Stimulated activated CD4-positive, alpha-beta T cell treated with anti-CD3 and anti-CD28 coated beads, Interleukin-4, amount 100 ng/mL, for 24 hours (primary cell): ENCODE measurements around the gene ACTG1.

Experiments used
- DNase-seq: peaks from one replicate; pipeline ENCODE4 v3.0.0-alpha.2; 2020

The ACTG1 gene

GRCh38 chr17:81492202-81492601 lies 20.4 kb downstream of the ACTG1 start:
- no peak for DNase-seq

GRCh38 chr17:81491761-81492160 lies 20.8 kb downstream of the ACTG1 start:
- no peak for DNase-seq

GRCh38 chr17:81491181-81491581 lies 21.4 kb downstream of the ACTG1 start:
- DNase-seq, result no peak

DNA sequence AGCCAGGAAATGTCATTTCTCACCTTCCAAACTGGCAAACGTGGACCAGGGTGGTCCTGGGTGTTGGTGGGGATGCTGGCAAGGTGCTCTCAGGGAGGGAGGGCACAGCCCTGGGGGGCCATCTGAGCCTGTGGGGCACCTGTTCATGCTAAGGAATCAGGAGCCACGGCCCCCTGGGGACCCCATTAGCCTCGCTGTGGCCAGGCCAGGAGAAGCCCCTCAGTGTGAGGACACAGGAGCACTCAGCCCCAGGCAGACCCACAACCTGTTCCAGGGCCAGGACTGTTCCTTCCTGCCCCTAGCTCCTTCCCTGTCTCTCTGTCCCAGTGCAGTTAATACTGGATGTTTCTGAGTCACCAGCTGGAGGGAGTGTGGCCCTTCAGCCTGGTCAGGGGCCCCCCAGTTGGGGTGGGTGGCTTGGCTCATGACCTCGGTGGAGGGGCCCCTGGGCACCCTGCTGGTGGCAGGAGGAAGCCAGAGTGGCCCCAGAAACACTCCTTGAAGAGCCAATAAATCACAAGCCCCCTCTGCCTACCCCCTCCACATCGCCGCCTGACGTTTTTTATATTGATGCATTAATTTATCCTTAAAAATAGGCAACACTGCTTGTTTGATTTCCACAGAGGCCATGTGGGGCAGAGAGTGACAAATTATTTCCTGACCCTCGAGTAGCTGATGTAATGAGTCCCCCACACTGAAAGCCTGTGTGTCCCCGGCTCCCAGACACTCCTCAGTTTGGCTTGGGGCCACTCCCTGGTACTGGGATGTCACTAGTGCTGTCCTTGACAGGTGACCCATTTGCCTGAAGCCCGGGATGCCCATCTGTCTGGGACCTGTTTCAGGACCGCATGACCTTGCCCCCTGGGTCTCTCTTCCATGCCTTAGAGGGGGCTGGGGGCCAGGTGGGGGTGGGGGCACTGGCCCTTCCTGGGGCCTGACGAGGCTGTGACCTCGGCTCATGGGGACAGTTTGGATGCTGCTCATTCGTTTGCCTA lies 22.3 kb downstream of the ACTG1 start:
- no peak for DNase-seq

- DNase-seq, result no peak
These were observed 23.3 kb downstream of the ACTG1 start for GRCh38 chr17:81489012-81489997.

DNA sequence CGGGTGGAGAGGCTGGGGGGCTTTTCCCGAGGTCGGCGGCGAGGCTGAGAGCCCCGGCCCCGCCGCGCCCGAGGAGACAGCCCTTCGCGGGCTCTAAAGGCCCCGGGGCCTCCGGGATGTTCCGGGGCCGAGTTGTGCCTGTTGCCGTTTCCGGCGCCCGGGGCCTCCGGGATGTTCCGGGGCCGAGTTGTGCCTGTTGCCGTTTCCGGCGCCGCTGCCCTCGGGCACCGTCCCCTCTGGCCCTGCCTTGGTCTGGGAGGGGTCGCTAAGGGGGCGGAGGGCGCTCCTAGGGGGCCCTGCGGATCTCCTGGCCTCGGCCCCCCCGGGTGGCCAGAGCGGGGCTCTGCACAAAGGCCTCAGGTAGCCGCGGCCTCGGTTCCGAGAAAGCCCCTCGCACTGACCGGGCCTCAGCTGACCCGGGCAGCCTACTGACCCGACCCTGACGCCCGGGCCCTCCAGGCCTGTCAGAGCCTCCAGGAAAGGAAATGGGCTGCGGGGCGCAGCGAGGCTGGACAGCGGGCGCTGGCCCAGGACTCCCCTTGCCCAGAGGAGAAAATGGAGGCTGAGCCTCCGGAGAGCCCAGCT lies 24.2 kb downstream of the ACTG1 start:
- DNase-seq, result no peak

- peak; percentile 82 for DNase-seq
These were observed 24.9 kb downstream of the ACTG1 start for GRCh38 chr17:81487487-81488275.

- no peak for DNase-seq
These were observed 25.5 kb downstream of the ACTG1 start for GRCh38 chr17:81487089-81487486.

DNA sequence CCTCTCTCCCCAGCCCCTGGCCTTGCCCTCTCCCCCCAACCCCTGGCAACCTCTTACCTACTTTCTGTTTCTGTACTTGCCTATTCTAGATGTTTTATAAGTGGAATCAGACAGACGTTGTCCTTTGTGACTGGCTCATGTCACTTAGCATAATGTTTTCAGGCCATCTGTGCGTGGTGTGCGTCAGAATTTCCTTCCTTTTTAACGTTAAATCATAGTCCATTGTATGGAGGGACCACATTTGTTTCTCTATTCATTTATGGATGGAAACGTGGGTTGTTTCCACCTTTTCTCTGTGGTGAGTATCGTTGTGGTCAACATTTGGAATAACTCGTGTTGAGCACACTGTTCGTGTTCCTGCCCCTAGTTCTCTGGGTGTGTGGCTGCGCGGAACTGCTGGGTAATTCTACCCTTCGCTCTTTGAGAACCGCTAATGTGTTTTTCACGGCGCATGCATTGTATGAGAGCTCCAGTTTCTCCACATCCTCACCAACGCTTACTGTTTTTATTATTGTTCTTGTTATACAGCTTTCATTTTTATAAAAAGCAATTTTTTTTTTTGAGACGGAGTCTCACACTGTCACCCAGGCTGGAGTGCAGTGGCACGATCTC lies 26.3 kb downstream of the ACTG1 start:
- no peak for DNase-seq

GRCh38 chr17:81484195-81484979 lies 28.2 kb downstream of the ACTG1 start:
- DNase-seq, result peak; percentile 88

DNA sequence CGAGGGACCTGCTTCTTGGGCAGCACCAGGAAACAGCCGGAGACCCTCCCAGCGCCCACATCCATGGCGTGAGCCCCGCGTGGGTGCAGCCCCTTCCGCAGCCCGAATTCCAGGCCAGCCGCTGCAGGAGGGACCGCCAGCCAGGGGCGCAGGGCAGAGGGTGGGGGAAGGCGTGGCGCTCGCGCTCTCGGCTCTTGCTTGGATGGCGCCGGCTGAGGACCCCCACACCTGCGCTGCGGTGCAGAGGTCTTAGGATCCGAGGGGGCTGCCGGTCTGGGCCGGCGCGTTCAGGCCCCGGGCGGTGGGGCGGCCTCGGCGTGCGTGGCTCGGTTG lies 28.8 kb downstream of the ACTG1 start:
- DNase-seq, result no peak

GRCh38 chr17:81483085-81483861 lies 29.3 kb downstream of the ACTG1 start:
- DNase-seq, result no peak

DNA sequence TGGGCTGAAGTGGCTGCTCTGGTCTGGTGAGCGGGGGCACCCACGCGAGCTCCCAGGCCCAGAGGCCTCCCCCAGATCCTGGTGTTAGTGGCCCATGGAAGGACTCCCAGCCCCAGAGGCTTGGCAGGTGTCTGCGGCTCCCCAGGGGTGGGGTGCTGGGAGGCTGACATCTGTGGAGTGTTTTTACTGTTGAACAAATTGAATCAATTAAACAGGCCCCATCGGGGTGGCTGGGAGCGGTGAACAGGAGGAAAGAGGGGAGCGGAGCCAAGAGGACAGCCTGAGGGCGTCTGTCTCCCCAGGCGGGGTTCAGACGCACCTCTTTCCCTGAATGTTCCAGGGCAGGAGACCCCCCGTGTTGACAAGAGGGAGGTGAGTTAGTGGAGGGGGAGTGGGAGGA lies 29.9 kb downstream of the ACTG1 start:
- no peak for DNase-seq

GRCh38 chr17:81481815-81482505 lies 30.6 kb downstream of the ACTG1 start:
- no peak for DNase-seq

- peak; percentile 53 for DNase-seq
These were observed 31.4 kb downstream of the ACTG1 start for GRCh38 chr17:81481073-81481799.

GRCh38 chr17:81480140-81481072 lies 32.2 kb downstream of the ACTG1 start:
- DNase-seq, result no peak

GRCh38 chr17:81479175-81480071 lies 33.2 kb downstream of the ACTG1 start:
- no peak for DNase-seq
